ENCODE results near the gene ADAD2.
"Not testable (repeated sequence)": the region's sequence is repeated elsewhere in the genome, so short reads cannot be mapped to it uniquely, and the experiment has no call there.

Gene ADAD2

GRCh38 chr16:84215531-84215930 lies 24.6 kb downstream of the ADAD2 start:
- Histone ChIP-seq H3K79me2 (ENCODE audit: insufficient read depth, low read length) (no peaks in the 10 kb centered on the region), H3K4me1 (ENCODE audit: insufficient read depth, low read length) (no peaks in the 10 kb centered on the region), H3K4me2 (ENCODE audit: insufficient read depth, low read length) (no peak overlapping the region), H3K9ac (ENCODE audit: low read depth, low read length) (no peak overlapping the region), H3K36me3 (ENCODE audit: insufficient read depth, low read length) (no peaks in the 10 kb centered on the region), H3K27ac (ENCODE audit: low read length) (no peak overlapping the region), H3K27me3 (ENCODE audit: insufficient read depth, low read length, poor library complexity) (no peaks in the 10 kb centered on the region), H3K4me3 (ENCODE audit: low read depth in 1 of 2, low read length in 2 of 2) (no peak overlapping the region), H3K9me3 (ENCODE audit: insufficient read depth, low read length, severe bottlenecking) (no peaks in the 10 kb centered on the region), H4K20me1 (ENCODE audit: insufficient read depth, low read length) (no peaks in the 10 kb centered on the region), H2AFZ (ENCODE audit: low read depth, low read length) (no peak overlapping the region)
- TF ChIP-seq EZH2 (IDR thresholded peaks at IDR 0.05; ENCODE audit: borderline replicate concordance, low read depth, low read length, severe bottlenecking) = no peak
- TF ChIP-seq, protein P1, sequence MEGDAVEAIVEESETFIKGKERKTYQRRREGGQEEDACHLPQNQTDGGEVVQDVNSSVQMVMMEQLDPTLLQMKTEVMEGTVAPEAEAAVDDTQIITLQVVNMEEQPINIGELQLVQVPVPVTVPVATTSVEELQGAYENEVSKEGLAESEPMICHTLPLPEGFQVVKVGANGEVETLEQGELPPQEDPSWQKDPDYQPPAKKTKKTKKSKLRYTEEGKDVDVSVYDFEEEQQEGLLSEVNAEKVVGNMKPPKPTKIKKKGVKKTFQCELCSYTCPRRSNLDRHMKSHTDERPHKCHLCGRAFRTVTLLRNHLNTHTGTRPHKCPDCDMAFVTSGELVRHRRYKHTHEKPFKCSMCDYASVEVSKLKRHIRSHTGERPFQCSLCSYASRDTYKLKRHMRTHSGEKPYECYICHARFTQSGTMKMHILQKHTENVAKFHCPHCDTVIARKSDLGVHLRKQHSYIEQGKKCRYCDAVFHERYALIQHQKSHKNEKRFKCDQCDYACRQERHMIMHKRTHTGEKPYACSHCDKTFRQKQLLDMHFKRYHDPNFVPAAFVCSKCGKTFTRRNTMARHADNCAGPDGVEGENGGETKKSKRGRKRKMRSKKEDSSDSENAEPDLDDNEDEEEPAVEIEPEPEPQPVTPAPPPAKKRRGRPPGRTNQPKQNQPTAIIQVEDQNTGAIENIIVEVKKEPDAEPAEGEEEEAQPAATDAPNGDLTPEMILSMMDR (IDR thresholded peaks at IDR 0.05; ENCODE audit: borderline replicate concordance, extremely low read depth, low read length, poor library complexity, severe bottlenecking) = no peak
- ATAC-seq (ENCODE audit: insufficient read depth, low read depth) (no peak), DNase-seq (no peak)

DNA sequence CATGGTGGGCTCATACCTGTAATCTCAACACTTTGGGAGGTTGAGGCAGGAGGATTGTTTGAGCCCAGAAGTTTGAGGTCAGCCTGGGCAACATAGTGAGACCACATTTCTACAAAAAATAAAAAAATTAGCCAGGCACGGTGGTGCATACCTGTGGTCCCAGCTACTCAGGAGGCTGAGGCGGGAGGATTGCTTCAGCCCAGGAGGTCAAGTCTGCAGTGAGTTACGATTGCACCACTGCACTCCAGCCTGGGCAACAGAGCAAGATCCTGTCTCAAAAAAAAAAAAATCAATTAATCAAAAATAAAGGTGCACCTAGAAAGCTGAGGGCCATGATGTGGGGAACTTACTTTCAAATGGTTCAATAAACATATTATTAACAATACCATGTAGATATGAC lies 25.2 kb downstream of the ADAD2 start:
- H3K4me3 ChIP-seq (ENCODE audit: low read depth in 1 of 2, low read length in 2 of 2); H3K9me3 ChIP-seq (ENCODE audit: insufficient read depth, low read length, severe bottlenecking); H2AFZ ChIP-seq (ENCODE audit: low read depth, low read length); H3K4me2 ChIP-seq (ENCODE audit: insufficient read depth, low read length); H3K4me1 ChIP-seq (ENCODE audit: insufficient read depth, low read length); H3K79me2 ChIP-seq (ENCODE audit: insufficient read depth, low read length); ATAC-seq (ENCODE audit: insufficient read depth, low read depth); H3K27ac ChIP-seq (ENCODE audit: low read length); H3K9ac ChIP-seq (ENCODE audit: low read depth, low read length); DNase-seq; H3K36me3 ChIP-seq (ENCODE audit: insufficient read depth, low read length); H3K27me3 ChIP-seq (ENCODE audit: insufficient read depth, low read length, poor library complexity); H4K20me1 ChIP-seq (ENCODE audit: insufficient read depth, low read length): not testable (repeated sequence)

DNA sequence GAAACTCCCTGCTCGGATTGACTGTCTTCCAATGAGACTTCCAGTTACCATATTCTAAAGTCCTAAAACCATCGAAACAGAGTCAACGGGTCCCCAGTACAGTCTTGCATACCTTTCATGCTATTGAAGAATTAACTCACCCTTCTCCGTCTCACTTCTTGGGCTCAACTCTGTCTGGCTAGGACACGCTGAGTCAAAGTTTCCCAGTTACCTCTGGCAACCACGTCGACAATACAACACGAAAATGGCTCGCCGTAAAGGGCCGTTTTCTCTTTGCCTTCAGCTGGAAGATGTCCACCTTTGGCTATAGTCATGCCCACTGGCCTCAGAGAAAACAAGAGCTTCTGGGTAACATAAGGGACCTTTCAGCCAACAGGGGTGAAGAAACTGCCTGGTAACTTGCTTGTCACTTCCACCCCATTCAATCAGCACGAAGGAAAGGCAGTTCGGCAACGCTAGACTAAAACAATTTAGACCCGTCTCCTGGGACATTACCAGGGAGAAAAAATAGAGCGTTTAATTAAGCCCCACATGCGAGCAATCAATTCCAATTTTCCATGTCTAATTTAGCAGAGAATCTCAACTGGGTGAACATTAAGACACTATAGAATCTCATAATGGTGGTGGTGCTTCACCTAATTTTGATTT lies 27.3 kb downstream of the ADAD2 start:
- Histone ChIP-seq H3K4me3 (ENCODE audit: low read depth in 1 of 2, low read length in 2 of 2) (no peak overlapping the region), H3K9ac (ENCODE audit: low read depth, low read length) (no peak overlapping the region), H3K27ac (ENCODE audit: low read length) (no peak overlapping the region), H3K9me3 (ENCODE audit: insufficient read depth, low read length, severe bottlenecking) (no peaks in the 10 kb centered on the region), H3K79me2 (ENCODE audit: insufficient read depth, low read length) (no peaks in the 10 kb centered on the region), H3K36me3 (ENCODE audit: insufficient read depth, low read length) (no peaks in the 10 kb centered on the region), H4K20me1 (ENCODE audit: insufficient read depth, low read length) (no peaks in the 10 kb centered on the region), H3K27me3 (ENCODE audit: insufficient read depth, low read length, poor library complexity) (peaks cover 4% of the 10 kb centered on the region), H2AFZ (ENCODE audit: low read depth, low read length) (no peak overlapping the region), H3K4me2 (ENCODE audit: insufficient read depth, low read length) (no peak overlapping the region), H3K4me1 (ENCODE audit: insufficient read depth, low read length) (no peaks in the 10 kb centered on the region)
- DNase-seq (no peak), ATAC-seq (ENCODE audit: insufficient read depth, low read depth) (no peak)
- TF ChIP-seq, protein P1 (IDR thresholded peaks at IDR 0.05; ENCODE audit: borderline replicate concordance, extremely low read depth, low read length, poor library complexity, severe bottlenecking) = no peak
- TF ChIP-seq EZH2 (IDR thresholded peaks at IDR 0.05; ENCODE audit: borderline replicate concordance, low read depth, low read length, severe bottlenecking) = no peak

DNA sequence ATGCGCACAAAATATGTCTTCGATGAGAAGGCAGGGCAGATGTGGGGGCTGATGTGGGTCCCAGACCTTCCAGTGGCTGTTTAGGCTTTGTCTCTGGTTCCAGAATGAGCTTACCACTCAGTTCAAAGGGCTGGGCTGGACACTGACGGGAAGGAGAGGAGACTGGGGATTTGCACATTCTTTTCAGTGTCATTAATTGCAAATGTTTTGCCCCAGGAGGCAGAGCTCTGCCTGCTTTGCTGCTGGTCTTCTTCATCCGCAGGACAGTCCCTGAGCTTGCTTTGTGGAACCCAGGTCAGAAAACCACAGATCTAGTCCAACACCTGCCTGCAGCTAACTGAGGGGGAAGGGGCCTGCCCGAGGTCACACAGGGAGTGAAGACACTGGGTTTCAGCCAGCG lies 28.0 kb downstream of the ADAD2 start:
- TF ChIP-seq, protein P1 (IDR thresholded peaks at IDR 0.05; ENCODE audit: borderline replicate concordance, extremely low read depth, low read length, poor library complexity, severe bottlenecking) = no peak
- TF ChIP-seq EZH2 (IDR thresholded peaks at IDR 0.05; ENCODE audit: borderline replicate concordance, low read depth, low read length, severe bottlenecking) = no peak
- H4K20me1 ChIP-seq (ENCODE audit: insufficient read depth, low read length) = 0 out of 2 replicates have a peak, but pooled peaks cover 5% of the 10 kb centered on the region
- H3K9me3 ChIP-seq (ENCODE audit: insufficient read depth, low read length, severe bottlenecking) = no peaks in the 10 kb centered on the region
- no peak overlapping the region for H2AFZ ChIP-seq (ENCODE audit: low read depth, low read length)
- ATAC-seq (ENCODE audit: insufficient read depth, low read depth) = no peak
- H3K27ac ChIP-seq (ENCODE audit: low read length) = no peak overlapping the region
- H3K4me1 ChIP-seq (ENCODE audit: insufficient read depth, low read length) = no peaks in the 10 kb centered on the region
- H3K79me2 ChIP-seq (ENCODE audit: insufficient read depth, low read length) = no peaks in the 10 kb centered on the region
- H3K9ac ChIP-seq (ENCODE audit: low read depth, low read length) = no peak overlapping the region
- no peak overlapping the region for H3K4me2 ChIP-seq (ENCODE audit: insufficient read depth, low read length)
- no peaks in the 10 kb centered on the region for H3K36me3 ChIP-seq (ENCODE audit: insufficient read depth, low read length)
- H3K4me3 ChIP-seq (ENCODE audit: low read depth in 1 of 2, low read length in 2 of 2) = no peak overlapping the region
- no peak for DNase-seq
- H3K27me3 ChIP-seq (ENCODE audit: insufficient read depth, low read length, poor library complexity) = peaks cover 4% of the 10 kb centered on the region

All from DND-41 (cell line).